Dendritic cell treated with granulocyte-macrophage colony-stimulating factor and Interleukin-4, amounts not matched to agents 40 ng/mL and 50 ng/mL, for 4 days (primary cell): ENCODE measurements around the gene NFATC3.

Experiments used
- H3K27ac Mint-ChIP-seq: one replicate; pipeline ENCODE4 v1.8.0; 2022; ENCODE audit warnings: mild to moderate bottlenecking, mixed read lengths
- H3K27me3 Mint-ChIP-seq: one replicate; pipeline ENCODE4 v1.8.0; 2022; ENCODE audit warnings: mild to moderate bottlenecking, mixed read lengths
- H3K36me3 Mint-ChIP-seq: one replicate; pipeline ENCODE4 v1.8.0; 2022; ENCODE audit warnings: low read depth, mixed read lengths
- H3K4me1 Mint-ChIP-seq: one replicate; pipeline ENCODE4 v1.8.0; 2022; ENCODE audit warnings: low read depth, mixed read lengths
- H3K4me3 Mint-ChIP-seq: one replicate; pipeline ENCODE4 v1.8.0; 2022; ENCODE audit warnings: mild to moderate bottlenecking, moderate library complexity, mixed read lengths
- H3K9me3 Mint-ChIP-seq: one replicate; pipeline ENCODE4 v1.8.0; 2022; ENCODE audit warnings: mixed read lengths
- intact Hi-C: fragments of 100-400 bp; cut with micrococcal nuclease; formaldehyde crosslinking; loops from one replicate; pipeline ENCODE4 v1.15.0; 2022

The NFATC3 gene

DNA sequence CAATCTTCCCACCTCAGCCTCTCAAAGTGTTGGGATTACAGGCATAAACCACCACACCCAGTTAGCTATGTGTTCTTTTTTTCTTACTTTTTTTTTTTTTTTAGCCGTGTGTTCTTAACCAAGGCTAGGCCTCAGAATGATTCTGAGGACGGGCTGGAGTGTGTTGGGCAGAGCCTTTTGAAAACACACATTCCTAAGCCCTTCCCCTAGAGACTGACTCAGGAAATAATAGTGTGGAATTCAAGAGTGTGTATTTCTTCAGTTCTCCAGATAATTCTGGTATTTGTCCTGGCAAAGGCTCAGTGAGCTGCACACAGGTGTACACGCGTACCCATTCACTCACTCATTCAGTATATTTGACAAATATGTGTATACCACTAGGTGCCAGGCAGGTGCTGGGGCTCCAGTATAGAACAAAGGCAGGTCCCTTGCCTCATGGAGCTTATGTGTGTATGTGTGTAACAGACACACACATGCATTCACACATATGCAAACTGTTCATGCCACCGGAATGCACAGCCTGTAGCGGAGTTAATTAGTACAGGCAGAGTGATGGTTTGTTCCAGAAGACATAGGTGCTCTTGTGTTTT is 19.4 kb upstream of the NFATC3 start:
- Mint-ChIP-seq H3K36me3 (peaks cover 80% of the 10 kb centered on the region), H3K9me3 (no peaks in the 10 kb centered on the region), H3K27me3 (no peaks in the 10 kb centered on the region), H3K4me1 (peaks cover 39% of the 10 kb centered on the region), H3K4me3 (no peak overlapping the region), H3K27ac (peak overlapping the region; percentile 59)
- intact Hi-C loops = loop anchor here (10.0 kb wide), 2 partner anchors 159 to 251 kb away; no protein-coding TSS in a partner anchor

GRCh38 chr16:68066763-68067162 is 18.4 kb upstream of the NFATC3 start:
- H3K36me3 Mint-ChIP-seq = peaks cover 80% of the 10 kb centered on the region
- no peak overlapping the region for H3K4me3 Mint-ChIP-seq
- H3K9me3 Mint-ChIP-seq = no peaks in the 10 kb centered on the region
- no peak overlapping the region for H3K27ac Mint-ChIP-seq
- no peaks in the 10 kb centered on the region for H3K27me3 Mint-ChIP-seq
- intact Hi-C loops = loop anchor here (10.0 kb wide), 2 partner anchors 158 to 252 kb away; no protein-coding TSS in a partner anchor
- H3K4me1 Mint-ChIP-seq = peaks cover 29% of the 10 kb centered on the region

DNA sequence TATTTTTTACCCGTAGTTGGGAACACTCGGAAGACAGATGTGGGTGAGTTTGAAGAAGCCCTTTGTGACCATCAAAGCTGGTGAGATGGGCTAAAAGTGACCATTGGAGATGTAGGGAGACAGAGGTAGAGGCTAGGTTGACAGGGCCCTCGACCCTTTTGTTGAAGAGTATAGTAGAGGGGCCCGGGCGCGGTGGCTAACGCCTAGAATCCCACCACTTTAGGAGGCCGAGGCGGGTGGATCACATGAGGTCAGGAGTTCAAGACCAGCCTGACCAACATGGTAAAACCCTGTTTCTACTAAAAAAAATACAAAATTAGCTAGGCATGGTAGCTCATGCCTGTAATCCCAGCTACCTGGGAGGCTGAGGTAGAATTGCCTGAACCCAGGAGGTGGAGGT is 16.2 kb upstream of the NFATC3 start:
- Mint-ChIP-seq H3K27me3 (no peaks in the 10 kb centered on the region), H3K27ac (peak overlapping the region; percentile 42), H3K4me3 (no peak overlapping the region), H3K4me1 (peaks cover 39% of the 10 kb centered on the region), H3K36me3 (peaks cover 88% of the 10 kb centered on the region), H3K9me3 (no peaks in the 10 kb centered on the region)
- intact Hi-C loops = loop anchor here (10.0 kb wide), 2 partner anchors 156 to 254 kb away; no protein-coding TSS in a partner anchor

- peak overlapping the region; percentile 55 for H3K27ac Mint-ChIP-seq
- no peak overlapping the region for H3K4me3 Mint-ChIP-seq
- peaks cover 39% of the 10 kb centered on the region for H3K4me1 Mint-ChIP-seq
- H3K27me3 Mint-ChIP-seq = no peaks in the 10 kb centered on the region
- H3K9me3 Mint-ChIP-seq = no peaks in the 10 kb centered on the region
- intact Hi-C loops = loop anchor here (10.0 kb wide), 2 partner anchors 155 to 255 kb away; no protein-coding TSS in a partner anchor
- peaks cover 88% of the 10 kb centered on the region for H3K36me3 Mint-ChIP-seq
Observed at GRCh38 chr16:68069511-68070248, 15.5 kb upstream of the NFATC3 start.

DNA sequence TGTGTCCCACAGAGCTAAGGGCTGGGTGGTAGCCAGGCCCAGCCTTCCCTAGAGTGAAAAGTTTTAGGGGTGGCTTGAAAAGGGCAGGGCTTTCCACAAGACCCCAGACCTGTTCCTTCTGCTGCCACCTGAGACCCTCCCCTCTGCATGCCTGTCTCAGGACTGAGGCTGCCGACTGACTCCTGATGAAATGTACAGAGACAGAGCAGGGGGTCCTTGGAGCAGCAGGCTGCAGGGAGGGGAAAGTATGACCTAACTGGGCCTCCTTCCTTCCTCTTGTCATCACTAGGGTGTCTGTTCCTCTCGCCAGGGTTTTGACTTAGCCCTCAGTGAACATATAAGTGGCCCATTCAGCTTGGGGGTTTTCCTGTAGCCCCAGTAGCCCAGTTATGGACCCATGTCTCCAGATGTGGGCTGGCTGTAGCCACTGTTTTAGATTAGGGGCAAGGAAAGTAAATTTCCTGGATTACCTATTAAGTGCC is 14.9 kb upstream of the NFATC3 start:
- peaks cover 40% of the 10 kb centered on the region for H3K4me1 Mint-ChIP-seq
- no peak overlapping the region for H3K4me3 Mint-ChIP-seq
- intact Hi-C loops = no loop called here
- H3K27ac Mint-ChIP-seq = peak overlapping the region; percentile 55
- no peaks in the 10 kb centered on the region for H3K9me3 Mint-ChIP-seq
- peaks cover 90% of the 10 kb centered on the region for H3K36me3 Mint-ChIP-seq
- H3K27me3 Mint-ChIP-seq = no peaks in the 10 kb centered on the region

DNA sequence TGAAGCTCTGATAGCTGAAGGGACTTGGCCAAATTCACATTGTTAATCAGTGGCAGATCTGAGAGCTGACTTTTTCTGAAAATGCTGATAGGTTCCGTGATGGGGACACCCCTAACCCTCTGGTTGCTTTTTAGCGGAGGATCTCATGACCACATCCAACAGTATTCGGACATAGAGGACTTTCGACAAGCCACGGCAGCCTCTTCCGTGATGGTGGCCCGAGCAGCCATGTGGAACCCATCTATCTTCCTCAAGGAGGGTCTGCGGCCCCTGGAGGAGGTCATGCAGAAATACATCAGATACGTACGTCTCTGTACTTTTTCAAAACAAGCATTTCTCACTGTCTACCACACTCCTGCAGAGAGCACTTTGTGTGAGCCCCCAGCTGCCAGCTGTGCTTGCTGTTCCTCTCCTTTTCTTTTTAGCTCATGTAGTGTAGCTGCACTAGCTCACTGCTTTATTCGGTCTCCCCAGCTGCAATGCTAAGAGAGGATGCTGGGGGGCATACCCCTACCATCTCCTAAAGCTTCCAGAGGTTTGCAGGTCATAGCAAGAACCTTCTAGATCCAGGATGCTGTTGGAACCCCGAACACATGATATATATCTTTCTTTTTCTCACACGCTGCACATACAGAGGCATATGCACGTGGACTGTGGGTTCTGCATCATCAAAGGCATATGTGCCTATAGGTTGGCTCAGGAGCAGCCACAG is 14.2 kb upstream of the NFATC3 start:
- peaks cover 90% of the 10 kb centered on the region for H3K36me3 Mint-ChIP-seq
- H3K27me3 Mint-ChIP-seq = no peaks in the 10 kb centered on the region
- intact Hi-C loops = no loop called here
- peak overlapping the region; percentile 55 for H3K27ac Mint-ChIP-seq
- H3K4me1 Mint-ChIP-seq = peaks cover 47% of the 10 kb centered on the region
- no peak overlapping the region for H3K4me3 Mint-ChIP-seq
- H3K9me3 Mint-ChIP-seq = no peaks in the 10 kb centered on the region

DNA sequence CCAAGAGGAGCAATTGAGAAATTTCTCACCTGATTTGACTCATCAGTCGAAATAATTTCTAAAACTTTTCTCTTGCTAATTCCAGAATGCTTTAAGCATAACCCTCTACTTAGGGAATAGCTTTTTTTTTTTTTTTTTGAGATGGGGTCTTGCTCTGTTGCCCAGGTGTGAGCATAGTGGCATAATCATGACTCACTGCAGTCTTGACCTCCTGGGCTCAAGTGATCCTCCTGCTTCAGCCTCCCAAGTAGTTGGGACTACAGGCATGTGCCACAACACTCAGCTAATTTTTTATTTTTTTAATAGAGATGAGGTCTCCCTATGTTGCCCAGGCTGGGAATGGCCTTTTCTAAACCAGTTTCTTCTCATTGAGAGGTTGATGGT is 13.7 kb upstream of the NFATC3 start:
- Mint-ChIP-seq H3K9me3 (no peaks in the 10 kb centered on the region), H3K36me3 (peaks cover 90% of the 10 kb centered on the region), H3K27me3 (no peaks in the 10 kb centered on the region), H3K4me1 (peaks cover 52% of the 10 kb centered on the region), H3K27ac (no peak overlapping the region), H3K4me3 (no peak overlapping the region)
- intact Hi-C loops = no loop called here

GRCh38 chr16:68072038-68072695 is 13.0 kb upstream of the NFATC3 start:
- intact Hi-C loops = no loop called here
- H3K4me3 Mint-ChIP-seq = no peak overlapping the region
- H3K27ac Mint-ChIP-seq = no peak overlapping the region
- H3K4me1 Mint-ChIP-seq = peaks cover 56% of the 10 kb centered on the region
- H3K9me3 Mint-ChIP-seq = no peaks in the 10 kb centered on the region
- H3K27me3 Mint-ChIP-seq = no peaks in the 10 kb centered on the region
- H3K36me3 Mint-ChIP-seq = peaks cover 92% of the 10 kb centered on the region

GRCh38 chr16:68073902-68074760 is 11.0 kb upstream of the NFATC3 start:
- Mint-ChIP-seq H3K36me3 (peaks cover 88% of the 10 kb centered on the region), H3K4me1 (peaks cover 74% of the 10 kb centered on the region), H3K27me3 (no peaks in the 10 kb centered on the region), H3K9me3 (no peaks in the 10 kb centered on the region), H3K27ac (peak overlapping the region; percentile 46), H3K4me3 (no peak overlapping the region)
- intact Hi-C loops = no loop called here

GRCh38 chr16:68074850-68075555 is 10.2 kb upstream of the NFATC3 start:
- no peaks in the 10 kb centered on the region for H3K27me3 Mint-ChIP-seq
- intact Hi-C loops = no loop called here
- H3K36me3 Mint-ChIP-seq = peaks cover 83% of the 10 kb centered on the region
- H3K27ac Mint-ChIP-seq = peak overlapping the region; percentile 46
- no peaks in the 10 kb centered on the region for H3K9me3 Mint-ChIP-seq
- H3K4me3 Mint-ChIP-seq = no peak overlapping the region
- H3K4me1 Mint-ChIP-seq = peaks cover 78% of the 10 kb centered on the region

DNA sequence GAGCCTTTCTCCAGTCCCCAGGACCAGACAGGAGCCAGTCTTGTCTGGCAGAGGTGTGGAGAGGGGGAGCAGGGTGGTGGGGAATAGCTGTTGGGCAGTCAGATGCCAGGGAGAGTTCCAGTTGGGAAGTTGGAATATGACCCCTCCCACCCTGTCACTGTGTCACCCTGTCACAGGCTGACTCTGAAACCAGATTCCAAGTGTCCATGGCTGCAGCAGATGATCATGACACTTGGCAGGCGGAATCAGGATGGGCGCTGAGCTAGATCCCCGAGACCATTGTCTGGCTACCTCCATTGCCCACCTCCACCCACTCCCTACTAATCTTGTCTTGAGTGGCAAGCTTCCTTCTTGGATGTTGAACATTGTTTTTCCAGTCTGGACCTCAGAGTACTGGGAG is 9.2 kb upstream of the NFATC3 start:
- peaks cover 78% of the 10 kb centered on the region for H3K4me1 Mint-ChIP-seq
- no peak overlapping the region for H3K4me3 Mint-ChIP-seq
- H3K36me3 Mint-ChIP-seq = peaks cover 73% of the 10 kb centered on the region
- intact Hi-C loops = no loop called here
- peak overlapping the region; percentile 46 for H3K27ac Mint-ChIP-seq
- H3K9me3 Mint-ChIP-seq = no peaks in the 10 kb centered on the region
- no peaks in the 10 kb centered on the region for H3K27me3 Mint-ChIP-seq

DNA sequence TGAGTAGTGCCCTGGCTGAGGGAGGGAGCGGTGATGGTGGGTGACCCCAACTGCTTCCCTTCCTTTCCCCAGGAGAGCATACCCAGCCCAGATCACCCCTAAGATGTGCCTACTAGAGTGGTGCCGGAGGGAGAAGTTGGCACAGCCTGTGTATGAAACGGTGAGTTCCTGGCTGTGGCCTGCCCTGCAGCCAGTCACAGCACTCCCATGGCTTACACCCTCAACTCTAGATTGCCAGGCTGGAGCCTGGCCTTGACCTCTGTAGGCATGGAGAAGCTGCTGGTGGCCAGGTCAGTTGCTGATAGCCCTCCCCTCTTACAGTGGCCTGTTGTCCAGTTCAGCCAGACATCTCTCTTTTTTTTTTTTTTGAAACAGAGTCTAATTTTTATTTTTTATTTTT is 8.6 kb upstream of the NFATC3 start:
- H3K9me3 Mint-ChIP-seq = no peaks in the 10 kb centered on the region
- peaks cover 84% of the 10 kb centered on the region for H3K4me1 Mint-ChIP-seq
- peaks cover 68% of the 10 kb centered on the region for H3K36me3 Mint-ChIP-seq
- intact Hi-C loops = no loop called here
- peak overlapping the region; percentile 46 for H3K27ac Mint-ChIP-seq
- H3K4me3 Mint-ChIP-seq = no peak overlapping the region
- H3K27me3 Mint-ChIP-seq = no peaks in the 10 kb centered on the region
